ENCODE results near the gene TPK1.

TPK1 gene

GRCh38 chr7:144674550-144674949 is 161.3 kb downstream of the TPK1 start:
- no peak overlapping the region for H3K4me3 ChIP-seq (ENCODE audit: low read depth, low read length)
- H3K27ac ChIP-seq (ENCODE audit: low read depth, low read length), result no peak overlapping the region
- no peaks in the 10 kb centered on the region for H3K36me3 ChIP-seq (ENCODE audit: control insufficient read depth, insufficient read depth, low read length)
- H3K4me1 ChIP-seq (ENCODE audit: control insufficient read depth, insufficient read depth, low read length), result peaks cover 20% of the 10 kb centered on the region
- H3K9me3 ChIP-seq (ENCODE audit: control insufficient read depth, insufficient read depth, low read length), result no peaks in the 10 kb centered on the region
- H3K27me3 ChIP-seq (ENCODE audit: control insufficient read depth, insufficient read depth, low read length), result no peaks in the 10 kb centered on the region
- H3K9ac ChIP-seq (ENCODE audit: low read depth, low read length), result no peak overlapping the region

- Histone ChIP-seq H3K4me3 (ENCODE audit: low read depth, low read length) (no peak overlapping the region), H3K27ac (ENCODE audit: low read depth, low read length) (no peak overlapping the region), H3K36me3 (ENCODE audit: control insufficient read depth, insufficient read depth, low read length) (no peaks in the 10 kb centered on the region), H3K4me1 (ENCODE audit: control insufficient read depth, insufficient read depth, low read length) (peaks cover 20% of the 10 kb centered on the region), H3K9me3 (ENCODE audit: control insufficient read depth, insufficient read depth, low read length) (no peaks in the 10 kb centered on the region), H3K9ac (ENCODE audit: low read depth, low read length) (no peak overlapping the region), H3K27me3 (ENCODE audit: control insufficient read depth, insufficient read depth, low read length) (no peaks in the 10 kb centered on the region)
These were observed 163.0 kb downstream of the TPK1 start for GRCh38 chr7:144672869-144673268.

- H3K27ac ChIP-seq (ENCODE audit: low read depth, low read length), result no peak overlapping the region
These were observed 164.4 kb downstream of the TPK1 start for GRCh38 chr7:144671429-144671828.

GRCh38 chr7:144670218-144670617 is 165.6 kb downstream of the TPK1 start:
- Histone ChIP-seq H3K4me3 (ENCODE audit: low read depth, low read length) (no peak overlapping the region), H3K36me3 (ENCODE audit: control insufficient read depth, insufficient read depth, low read length) (no peaks in the 10 kb centered on the region), H3K27ac (ENCODE audit: low read depth, low read length) (no peak overlapping the region), H3K9ac (ENCODE audit: low read depth, low read length) (no peak overlapping the region), H3K27me3 (ENCODE audit: control insufficient read depth, insufficient read depth, low read length) (no peaks in the 10 kb centered on the region), H3K9me3 (ENCODE audit: control insufficient read depth, insufficient read depth, low read length) (no peaks in the 10 kb centered on the region), H3K4me1 (ENCODE audit: control insufficient read depth, insufficient read depth, low read length) (peaks cover 20% of the 10 kb centered on the region)

More at GRCh38 chr7:144671429-144671828, 164.4 kb downstream of the TPK1 start:
- H3K4me1 ChIP-seq (ENCODE audit: control insufficient read depth, insufficient read depth, low read length), result peaks cover 20% of the 10 kb centered on the region
- H3K27me3 ChIP-seq (ENCODE audit: control insufficient read depth, insufficient read depth, low read length), result no peaks in the 10 kb centered on the region
- no peak overlapping the region for H3K4me3 ChIP-seq (ENCODE audit: low read depth, low read length)
- no peak overlapping the region for H3K9ac ChIP-seq (ENCODE audit: low read depth, low read length)
- H3K9me3 ChIP-seq (ENCODE audit: control insufficient read depth, insufficient read depth, low read length), result no peaks in the 10 kb centered on the region
- H3K36me3 ChIP-seq (ENCODE audit: control insufficient read depth, insufficient read depth, low read length), result no peaks in the 10 kb centered on the region

DNA sequence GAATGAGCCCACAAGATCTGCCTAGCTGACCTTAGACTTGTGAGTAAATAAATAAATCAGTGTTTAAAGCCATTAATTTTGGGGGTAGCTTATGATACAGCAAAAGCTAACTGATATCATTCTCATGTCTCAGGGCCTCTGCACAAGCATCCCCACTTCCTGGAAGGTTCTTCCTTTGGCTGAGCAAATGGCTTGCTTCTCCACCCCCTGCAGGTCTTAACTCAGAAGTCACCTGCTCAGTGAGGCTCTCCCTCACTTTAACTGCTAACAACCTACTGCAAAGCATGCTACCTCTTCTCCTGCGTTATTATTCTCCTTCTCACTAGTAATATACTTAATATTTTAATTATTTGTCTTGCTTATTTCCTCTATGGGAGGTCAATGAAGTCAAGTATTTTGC is 167.3 kb downstream of the TPK1 start:
- peaks cover 20% of the 10 kb centered on the region for H3K4me1 ChIP-seq (ENCODE audit: control insufficient read depth, insufficient read depth, low read length)
- no peaks in the 10 kb centered on the region for H3K9me3 ChIP-seq (ENCODE audit: control insufficient read depth, insufficient read depth, low read length)
- H3K27me3 ChIP-seq (ENCODE audit: control insufficient read depth, insufficient read depth, low read length), result no peaks in the 10 kb centered on the region
- no peaks in the 10 kb centered on the region for H3K36me3 ChIP-seq (ENCODE audit: control insufficient read depth, insufficient read depth, low read length)
- no peak overlapping the region for H3K9ac ChIP-seq (ENCODE audit: low read depth, low read length)
- H3K4me3 ChIP-seq (ENCODE audit: low read depth, low read length), result no peak overlapping the region
- H3K27ac ChIP-seq (ENCODE audit: low read depth, low read length), result no peak overlapping the region

- Histone ChIP-seq H3K27me3 (ENCODE audit: control insufficient read depth, insufficient read depth, low read length) (no peaks in the 10 kb centered on the region), H3K4me1 (ENCODE audit: control insufficient read depth, insufficient read depth, low read length) (peaks cover 6% of the 10 kb centered on the region; the same call in 1 of the 2 replicates), H3K9ac (ENCODE audit: low read depth, low read length) (no peak overlapping the region), H3K4me3 (ENCODE audit: low read depth, low read length) (no peak overlapping the region), H3K36me3 (ENCODE audit: control insufficient read depth, insufficient read depth, low read length) (no peaks in the 10 kb centered on the region), H3K27ac (ENCODE audit: low read depth, low read length) (no peak overlapping the region), H3K9me3 (ENCODE audit: control insufficient read depth, insufficient read depth, low read length) (no peaks in the 10 kb centered on the region)
These were observed 170.0 kb downstream of the TPK1 start for GRCh38 chr7:144665689-144666381.

- Histone ChIP-seq H3K27me3 (ENCODE audit: control insufficient read depth, insufficient read depth, low read length) (no peaks in the 10 kb centered on the region), H3K4me3 (ENCODE audit: low read depth, low read length) (no peak overlapping the region), H3K9me3 (ENCODE audit: control insufficient read depth, insufficient read depth, low read length) (no peaks in the 10 kb centered on the region), H3K4me1 (ENCODE audit: control insufficient read depth, insufficient read depth, low read length) (peaks cover 6% of the 10 kb centered on the region; the same call in 1 of the 2 replicates), H3K36me3 (ENCODE audit: control insufficient read depth, insufficient read depth, low read length) (no peaks in the 10 kb centered on the region), H3K27ac (ENCODE audit: low read depth, low read length) (no peak overlapping the region), H3K9ac (ENCODE audit: low read depth, low read length) (no peak overlapping the region)
These were observed 176.6 kb downstream of the TPK1 start for GRCh38 chr7:144659211-144659610.

DNA sequence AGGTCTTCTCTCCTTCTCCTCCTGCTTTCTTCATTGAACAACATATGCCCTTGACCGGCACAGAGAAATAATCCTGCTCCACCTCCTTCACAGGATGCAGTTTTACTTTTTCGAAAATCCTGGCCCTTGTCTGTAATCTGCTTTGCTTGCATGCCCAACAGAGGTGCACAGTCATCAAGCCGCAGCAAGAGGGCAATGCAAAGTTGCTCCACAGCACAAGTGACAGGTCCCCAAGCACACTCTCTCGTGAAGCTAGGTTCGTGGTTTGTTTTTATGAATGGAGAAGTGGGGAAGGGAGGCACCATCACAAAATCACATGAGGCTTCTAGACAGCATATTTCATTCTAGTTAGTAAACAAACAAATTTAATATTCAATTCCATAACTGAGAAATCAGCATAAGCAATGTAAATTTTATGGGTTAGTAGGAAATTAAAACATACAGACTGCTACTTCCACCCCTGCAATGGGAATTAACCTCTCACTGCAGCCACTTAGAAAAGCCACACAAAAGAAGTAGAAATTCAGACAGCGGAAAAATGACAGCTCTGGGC is 178.8 kb downstream of the TPK1 start:
- Histone ChIP-seq H3K4me1 (ENCODE audit: control insufficient read depth, insufficient read depth, low read length) (peaks cover 6% of the 10 kb centered on the region; the same call in 1 of the 2 replicates), H3K4me3 (ENCODE audit: low read depth, low read length) (no peak overlapping the region), H3K36me3 (ENCODE audit: control insufficient read depth, insufficient read depth, low read length) (no peaks in the 10 kb centered on the region), H3K9ac (ENCODE audit: low read depth, low read length) (no peak overlapping the region), H3K27me3 (ENCODE audit: control insufficient read depth, insufficient read depth, low read length) (no peaks in the 10 kb centered on the region), H3K9me3 (ENCODE audit: control insufficient read depth, insufficient read depth, low read length) (no peaks in the 10 kb centered on the region), H3K27ac (ENCODE audit: low read depth, low read length) (no peak overlapping the region)

GRCh38 chr7:144653449-144653848 is 182.4 kb downstream of the TPK1 start:
- peaks cover 12% of the 10 kb centered on the region for H3K9me3 ChIP-seq (ENCODE audit: control insufficient read depth, insufficient read depth, low read length)
- H3K27me3 ChIP-seq (ENCODE audit: control insufficient read depth, insufficient read depth, low read length), result no peaks in the 10 kb centered on the region
- peaks cover 6% of the 10 kb centered on the region; the same call in 1 of the 2 replicates for H3K4me1 ChIP-seq (ENCODE audit: control insufficient read depth, insufficient read depth, low read length)
- no peak overlapping the region for H3K27ac ChIP-seq (ENCODE audit: low read depth, low read length)
- no peak overlapping the region for H3K9ac ChIP-seq (ENCODE audit: low read depth, low read length)
- H3K4me3 ChIP-seq (ENCODE audit: low read depth, low read length), result no peak overlapping the region
- no peaks in the 10 kb centered on the region for H3K36me3 ChIP-seq (ENCODE audit: control insufficient read depth, insufficient read depth, low read length)

DNA sequence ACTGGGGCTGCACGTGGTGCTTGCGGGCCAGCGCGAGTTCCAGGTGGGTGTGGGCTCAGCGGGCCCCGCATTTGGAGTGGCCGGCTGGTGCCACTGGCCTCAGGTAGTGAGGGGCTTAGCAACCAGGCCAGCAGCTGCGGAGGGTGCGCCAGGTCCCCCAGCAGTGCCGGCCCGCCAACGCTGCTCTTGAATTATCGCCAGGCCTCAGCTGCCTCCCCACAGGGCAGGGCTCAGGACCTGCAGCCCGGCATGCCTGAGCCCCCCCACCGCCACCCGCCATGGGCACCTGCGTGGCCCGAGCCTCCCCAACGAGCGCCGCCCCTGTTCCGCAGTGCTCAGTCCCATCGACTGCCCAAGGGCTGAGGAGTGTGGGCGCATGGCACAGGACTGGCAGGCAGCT is 185.4 kb downstream of the TPK1 start:
- Histone ChIP-seq H3K9me3 (ENCODE audit: control insufficient read depth, insufficient read depth, low read length) (peaks cover 19% of the 10 kb centered on the region), H3K4me1 (ENCODE audit: control insufficient read depth, insufficient read depth, low read length) (peaks cover 2% of the 10 kb centered on the region; the same call in 1 of the 2 replicates), H3K36me3 (ENCODE audit: control insufficient read depth, insufficient read depth, low read length) (no peaks in the 10 kb centered on the region), H3K27ac (ENCODE audit: low read depth, low read length) (no peak overlapping the region), H3K4me3 (ENCODE audit: low read depth, low read length) (no peak overlapping the region), H3K27me3 (ENCODE audit: control insufficient read depth, insufficient read depth, low read length) (no peaks in the 10 kb centered on the region), H3K9ac (ENCODE audit: low read depth, low read length) (no peak overlapping the region)

DNA sequence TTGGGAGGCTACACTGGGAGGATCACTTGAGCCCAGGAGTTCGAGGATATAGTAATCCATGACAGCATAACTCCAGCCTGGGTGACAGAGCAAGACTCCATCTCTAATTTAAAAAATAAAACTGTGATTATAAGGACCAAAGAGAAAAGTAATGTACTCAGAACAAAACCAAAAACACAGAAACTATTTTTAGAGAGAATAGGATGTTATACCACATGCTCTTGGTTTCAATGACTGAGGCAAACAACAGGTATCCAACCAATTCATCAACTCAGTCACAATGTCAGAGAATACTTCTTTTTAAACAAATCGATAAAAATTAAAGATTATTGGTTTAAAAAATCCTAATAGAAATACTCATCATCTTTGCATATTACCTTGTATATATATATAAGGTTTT is 186.7 kb downstream of the TPK1 start:
- H3K4me3 ChIP-seq (ENCODE audit: low read depth, low read length), result no peak overlapping the region
- H3K9ac ChIP-seq (ENCODE audit: low read depth, low read length), result no peak overlapping the region
- no peaks in the 10 kb centered on the region for H3K27me3 ChIP-seq (ENCODE audit: control insufficient read depth, insufficient read depth, low read length)
- H3K27ac ChIP-seq (ENCODE audit: low read depth, low read length), result no peak overlapping the region
- no peaks in the 10 kb centered on the region for H3K36me3 ChIP-seq (ENCODE audit: control insufficient read depth, insufficient read depth, low read length)
- no peaks in the 10 kb centered on the region for H3K4me1 ChIP-seq (ENCODE audit: control insufficient read depth, insufficient read depth, low read length)
- H3K9me3 ChIP-seq (ENCODE audit: control insufficient read depth, insufficient read depth, low read length), result peaks cover 19% of the 10 kb centered on the region

Measured in HUES48 (cell line).